Measurements from ENCODE around the gene GAD2.

The GAD2 gene

DNA sequence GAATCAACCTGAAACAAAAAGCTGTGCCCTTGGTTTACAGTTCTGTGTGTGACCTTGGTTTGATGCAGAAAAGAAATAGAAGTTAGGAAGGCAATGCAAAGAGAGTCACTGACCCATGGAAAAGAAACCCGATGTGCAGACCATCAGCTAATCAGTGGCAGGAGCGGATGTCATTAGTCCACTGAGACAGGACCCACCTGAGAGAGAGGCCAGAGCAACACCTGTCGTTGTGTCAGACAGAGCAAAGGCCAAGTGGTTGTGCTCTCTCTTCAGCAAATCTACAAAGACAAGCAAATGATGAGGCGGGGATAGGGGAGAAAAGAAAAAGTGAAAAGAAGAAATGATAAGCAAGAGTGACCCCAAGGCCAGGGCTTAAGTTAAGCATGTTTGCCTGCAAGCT is 8.7 kb downstream of the GAD2 start:
- DNase-seq, result no peak

- no peak for DNase-seq
Measured at GRCh38 chr10:26227786-26228185, 11.2 kb downstream of the GAD2 start.

DNA sequence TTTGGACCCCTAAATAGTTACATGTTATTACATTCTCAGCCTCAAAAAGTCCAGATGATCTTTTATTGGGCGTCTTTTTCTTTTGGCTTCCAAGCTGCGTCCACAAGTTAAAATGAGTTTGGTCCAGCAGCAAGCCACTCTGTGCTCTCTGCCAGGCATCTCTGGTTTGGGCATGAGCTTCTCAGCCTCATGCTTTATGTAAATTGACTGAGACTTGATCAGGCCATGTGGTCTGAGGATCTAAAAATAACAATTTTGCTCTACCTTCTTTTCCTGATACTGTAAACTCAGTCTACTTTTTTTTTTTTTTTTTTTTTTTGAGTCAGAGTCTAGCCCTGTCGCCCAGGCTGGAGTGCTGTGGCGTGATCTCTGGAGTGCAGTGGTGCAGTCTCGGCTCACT is 15.6 kb downstream of the GAD2 start:
- no peak for DNase-seq

GRCh38 chr10:26235761-26236160 is 19.2 kb downstream of the GAD2 start:
- DNase-seq, result no peak

DNA sequence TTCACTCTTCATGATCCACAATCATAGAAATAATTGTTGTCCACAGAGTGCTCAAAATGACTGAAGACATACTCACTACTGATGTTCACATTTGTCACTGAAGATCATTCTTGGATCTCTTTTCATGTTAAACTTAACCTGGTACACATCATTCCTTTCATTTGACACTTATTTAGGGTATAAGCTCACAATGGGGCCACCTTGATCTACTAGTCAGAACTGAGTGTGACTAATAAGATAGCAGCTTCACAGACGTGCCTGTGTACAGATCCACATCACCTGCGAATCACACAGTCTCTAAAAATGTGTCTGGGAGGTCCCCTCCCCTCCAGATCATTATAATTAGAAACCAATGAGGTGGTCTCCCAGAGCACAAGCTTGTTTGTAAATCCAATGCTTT is 21.8 kb downstream of the GAD2 start:
- DNase-seq, result no peak

DNA sequence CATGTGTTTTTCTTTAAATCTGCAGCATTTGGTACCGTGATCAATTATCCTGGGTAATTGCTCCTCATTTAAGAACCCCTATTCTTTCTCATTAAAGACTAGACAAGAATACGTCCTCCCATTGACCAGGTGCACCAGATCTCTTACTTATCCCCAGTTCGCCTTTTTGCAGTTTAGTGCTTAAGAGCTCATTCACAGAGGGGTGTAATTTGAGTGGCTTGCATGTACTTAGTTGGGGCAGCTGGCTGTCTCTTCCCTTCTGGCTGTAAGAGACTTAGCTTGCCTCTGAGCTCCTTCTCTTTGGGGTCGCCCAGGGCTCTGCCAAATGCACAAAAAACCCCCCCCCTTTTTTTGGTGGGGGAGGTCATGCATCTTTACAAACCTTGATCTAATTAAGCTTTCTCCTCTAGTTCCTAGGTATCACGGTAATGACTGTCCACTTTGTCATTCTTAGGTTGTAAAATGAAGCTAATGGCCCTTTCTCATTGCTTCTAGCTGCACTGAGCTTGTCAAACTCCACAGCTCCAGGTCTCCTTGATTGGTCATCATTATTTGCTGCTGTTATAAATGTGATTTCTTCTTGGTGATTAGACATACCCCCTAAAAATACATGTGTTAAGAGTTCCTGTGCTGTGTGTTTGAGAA is 26.3 kb downstream of the GAD2 start:
- DNase-seq, result no peak

GRCh38 chr10:26243351-26243720 is 26.8 kb downstream of the GAD2 start:
- DNase-seq, result no peak

DNA sequence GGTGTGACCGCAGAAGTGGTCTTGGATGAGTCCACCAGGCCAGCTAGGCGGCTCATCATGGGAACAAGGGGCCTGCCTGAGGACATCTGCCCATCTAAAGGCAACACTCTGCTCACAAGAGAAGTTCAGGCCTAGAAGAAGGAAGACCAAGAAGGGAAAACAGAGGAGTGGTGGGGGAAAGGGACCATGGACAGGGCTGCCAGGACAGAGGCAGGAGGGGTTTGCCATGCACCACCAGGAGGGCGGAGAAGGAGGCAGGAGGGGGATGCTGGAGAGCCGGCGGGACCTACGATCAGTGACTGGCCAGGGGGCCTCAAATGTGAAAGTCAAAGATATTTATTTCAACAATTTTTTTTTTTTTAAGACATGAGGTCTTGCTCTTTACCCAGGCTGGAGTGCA is 33.1 kb downstream of the GAD2 start:
- DNase-seq, result no peak

GRCh38 chr10:26251925-26252324 is 35.4 kb downstream of the GAD2 start:
- DNase-seq, result no peak

DNA sequence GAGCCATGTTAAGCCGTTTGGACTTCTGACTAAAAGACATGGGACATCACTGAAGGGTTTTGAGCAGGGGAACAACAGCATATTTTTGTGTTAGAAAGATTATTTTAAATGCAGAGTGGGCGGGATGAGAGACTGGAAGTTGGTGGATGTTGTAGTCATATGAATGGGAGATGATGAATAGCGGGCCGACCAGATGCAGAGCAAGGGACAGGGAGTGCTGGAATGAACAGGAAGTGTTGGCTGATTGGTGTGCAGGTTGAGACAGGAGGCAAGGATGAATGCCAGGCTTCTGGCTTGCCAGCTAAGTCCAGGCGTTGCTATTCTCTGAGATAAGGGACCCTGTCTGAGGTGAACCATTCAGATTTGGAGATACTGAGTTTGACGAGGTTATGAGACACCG is 38.0 kb downstream of the GAD2 start:
- no peak for DNase-seq

GRCh38 chr10:26259341-26259740 is 42.8 kb downstream of the GAD2 start:
- no peak for DNase-seq

GRCh38 chr10:26269754-26270153 is 53.2 kb downstream of the GAD2 start:
- DNase-seq, result no peak

GRCh38 chr10:26274391-26274790 is 57.8 kb downstream of the GAD2 start:
- no peak for DNase-seq

- no peak for DNase-seq
Measured at GRCh38 chr10:26278295-26278694, 61.7 kb downstream of the GAD2 start.

GRCh38 chr10:26290236-26290635 is 73.7 kb downstream of the GAD2 start:
- DNase-seq, result no peak

DNA sequence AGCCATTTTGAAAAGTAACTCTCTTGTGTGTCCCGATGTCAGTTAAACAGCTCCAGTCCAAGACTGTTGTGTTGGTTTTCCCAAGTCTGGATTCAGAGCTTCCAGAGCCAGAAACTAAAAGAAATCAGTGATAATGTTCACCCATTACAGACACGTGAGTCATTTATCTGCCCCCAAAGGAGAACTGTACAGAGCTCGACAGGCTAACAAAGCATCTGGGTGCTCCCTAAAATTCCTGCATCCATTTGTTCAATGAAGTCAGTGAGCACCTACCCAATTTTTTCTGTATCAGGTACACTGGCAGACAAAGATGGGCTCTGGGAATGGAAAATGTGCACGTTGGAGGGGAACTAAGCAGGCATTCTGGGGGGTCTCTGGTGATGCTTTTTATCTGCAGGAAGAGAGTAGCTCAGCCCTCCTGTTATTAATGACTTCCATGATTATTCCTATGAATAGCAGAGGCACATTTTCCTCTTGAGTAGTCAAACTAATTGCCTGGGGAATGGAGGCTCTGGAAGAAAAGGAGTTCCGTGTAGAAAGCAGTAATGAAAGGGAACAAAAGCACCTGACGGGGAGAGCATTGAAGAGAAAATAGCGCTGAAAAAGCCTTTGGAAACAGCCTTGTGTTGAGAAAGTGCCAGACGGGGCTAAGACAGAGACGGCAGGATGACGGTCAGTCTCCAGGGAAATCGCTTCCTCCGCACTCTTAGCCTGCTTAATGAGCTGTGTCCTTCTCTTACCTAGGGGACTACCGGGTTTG is 75.3 kb downstream of the GAD2 start:
- no peak for DNase-seq

DNA sequence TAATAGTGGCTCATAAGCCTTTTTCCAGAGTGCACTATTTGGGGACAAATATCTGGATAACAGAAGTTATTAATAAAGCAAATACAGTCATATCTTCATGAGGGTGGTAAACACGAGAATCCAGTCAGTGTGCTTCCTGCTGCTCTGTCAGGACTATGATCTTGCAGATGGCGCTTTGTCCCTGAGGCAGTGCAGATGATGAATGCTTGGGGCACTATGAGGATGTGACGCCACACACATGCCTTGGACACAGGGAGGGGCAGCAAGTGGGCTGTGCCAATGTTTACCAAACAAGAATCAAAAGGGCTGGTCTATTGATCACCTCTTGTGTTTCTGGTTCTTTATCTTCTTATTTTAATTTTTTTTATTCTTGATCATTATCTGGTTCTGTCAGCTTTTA is 79.8 kb downstream of the GAD2 start:
- DNase-seq, result no peak

- DNase-seq, result no peak
Measured at GRCh38 chr10:26300001-26300400, 83.4 kb downstream of the GAD2 start.

- DNase-seq, result no peak
Measured at GRCh38 chr10:26303366-26303765, 86.8 kb downstream of the GAD2 start.

GRCh38 chr10:26310361-26310760 is 93.8 kb downstream of the GAD2 start:
- no peak for DNase-seq

- no peak for DNase-seq
Measured at GRCh38 chr10:26311383-26311940, 94.9 kb downstream of the GAD2 start.

GRCh38 chr10:26314265-26315013 is 97.9 kb downstream of the GAD2 start:
- DNase-seq, result no peak

DNA sequence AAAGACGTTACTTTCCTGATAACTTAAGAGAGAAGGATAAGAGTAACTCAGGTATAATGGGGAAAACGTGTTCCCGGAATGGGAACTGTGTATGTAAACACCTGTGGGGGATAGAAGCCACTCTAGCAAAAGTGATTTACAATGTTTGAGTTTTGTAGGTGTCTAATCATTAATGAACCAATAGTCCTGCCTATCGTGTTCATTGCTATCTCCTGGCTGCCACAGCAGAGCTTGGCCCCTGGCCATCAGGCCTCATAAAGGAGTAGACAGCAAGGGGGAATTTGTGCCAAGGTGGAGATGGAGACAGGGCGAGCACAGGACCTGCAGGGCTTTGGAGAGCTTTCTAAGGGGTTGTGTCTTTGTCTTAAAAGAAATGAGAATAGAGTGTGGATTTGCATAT is 102.1 kb downstream of the GAD2 start:
- no peak for DNase-seq

DNA sequence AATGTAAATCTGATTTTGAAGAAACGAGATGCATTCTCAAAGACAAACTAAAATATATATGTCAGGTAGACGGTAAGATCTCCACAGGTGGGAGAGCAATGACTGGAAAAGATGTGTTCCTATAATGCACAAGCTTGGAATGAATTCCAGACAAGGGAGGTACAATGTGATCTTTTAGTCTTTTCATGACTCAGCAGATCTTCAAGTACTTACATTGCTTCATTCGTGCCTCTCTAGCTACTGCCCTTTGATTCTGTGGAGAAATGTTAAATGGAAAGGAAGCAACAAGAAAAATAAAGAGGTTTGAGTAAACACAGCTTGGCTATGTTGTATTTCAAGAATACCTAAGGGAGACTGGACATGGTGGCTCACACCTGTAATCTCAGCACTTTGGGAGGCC is 106.6 kb downstream of the GAD2 start:
- DNase-seq, result no peak
